DMS153 (cell line): Measurements from ENCODE around the gene SEMA6B.

Experiments
- DNase-seq: peaks from one replicate; lab custom pipeline; 2025; lab: John Stamatoyannopoulos, UW

SEMA6B gene

DNA sequence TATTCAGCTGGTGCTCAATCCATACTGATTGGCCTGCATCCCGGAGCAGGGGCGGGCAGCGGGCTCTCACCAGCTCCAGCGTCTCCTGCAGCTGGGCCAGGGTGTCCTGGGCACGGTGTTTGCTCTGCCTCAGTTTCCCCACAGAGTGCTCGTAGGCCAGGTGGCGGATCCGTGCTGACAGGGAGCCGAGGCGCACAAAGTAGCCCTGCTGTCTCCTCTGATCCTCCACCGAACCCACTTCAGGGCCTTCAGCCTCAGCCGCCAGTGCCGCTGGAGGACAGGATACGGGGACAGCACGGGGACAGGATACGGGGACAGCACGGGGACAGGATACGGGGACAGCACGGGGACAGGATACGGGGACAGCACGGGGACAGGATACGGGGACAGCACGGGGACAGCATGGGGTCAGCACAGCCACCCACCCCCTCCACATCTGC lies 33.9 kb downstream of the SEMA6B start:
- DNase-seq, result no peak

DNA sequence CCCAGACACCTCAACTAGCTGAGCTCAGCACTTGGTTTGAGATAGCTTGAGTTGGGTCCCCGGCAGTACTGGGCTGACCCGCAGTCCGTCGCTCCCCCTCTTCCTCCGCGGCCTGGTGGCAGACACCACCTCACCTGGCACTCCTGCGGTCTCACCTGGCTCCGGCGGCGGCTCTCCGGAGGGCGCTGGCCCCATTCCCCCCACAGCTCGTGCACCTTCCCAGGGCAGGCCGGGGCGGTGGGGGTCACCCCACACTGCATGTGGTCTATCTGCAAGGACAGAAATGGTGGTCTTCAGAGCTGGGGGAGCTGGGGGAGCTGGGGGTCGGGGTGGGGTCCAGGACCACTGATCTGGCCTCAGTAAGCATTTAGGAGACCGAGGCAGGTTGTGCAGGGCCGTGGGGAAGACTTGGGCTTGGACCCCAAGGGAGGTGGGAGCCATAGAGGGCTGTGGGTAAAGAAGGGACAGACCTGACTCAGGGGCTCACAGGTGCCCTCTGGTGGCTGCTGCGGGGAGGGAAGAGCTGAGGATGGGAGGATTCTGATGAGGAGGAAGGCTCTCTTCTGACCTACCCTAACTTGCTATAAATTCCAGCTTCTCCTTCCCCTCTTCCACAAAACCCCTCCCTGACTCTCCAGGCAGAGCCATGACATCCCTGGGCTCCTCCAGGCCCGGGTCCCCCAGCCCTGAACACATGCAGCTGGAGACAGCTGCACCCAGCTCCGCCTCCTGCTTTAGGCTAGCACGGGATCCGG lies 34.5 kb downstream of the SEMA6B start:
- DNase-seq, result peak; percentile 16

DNA sequence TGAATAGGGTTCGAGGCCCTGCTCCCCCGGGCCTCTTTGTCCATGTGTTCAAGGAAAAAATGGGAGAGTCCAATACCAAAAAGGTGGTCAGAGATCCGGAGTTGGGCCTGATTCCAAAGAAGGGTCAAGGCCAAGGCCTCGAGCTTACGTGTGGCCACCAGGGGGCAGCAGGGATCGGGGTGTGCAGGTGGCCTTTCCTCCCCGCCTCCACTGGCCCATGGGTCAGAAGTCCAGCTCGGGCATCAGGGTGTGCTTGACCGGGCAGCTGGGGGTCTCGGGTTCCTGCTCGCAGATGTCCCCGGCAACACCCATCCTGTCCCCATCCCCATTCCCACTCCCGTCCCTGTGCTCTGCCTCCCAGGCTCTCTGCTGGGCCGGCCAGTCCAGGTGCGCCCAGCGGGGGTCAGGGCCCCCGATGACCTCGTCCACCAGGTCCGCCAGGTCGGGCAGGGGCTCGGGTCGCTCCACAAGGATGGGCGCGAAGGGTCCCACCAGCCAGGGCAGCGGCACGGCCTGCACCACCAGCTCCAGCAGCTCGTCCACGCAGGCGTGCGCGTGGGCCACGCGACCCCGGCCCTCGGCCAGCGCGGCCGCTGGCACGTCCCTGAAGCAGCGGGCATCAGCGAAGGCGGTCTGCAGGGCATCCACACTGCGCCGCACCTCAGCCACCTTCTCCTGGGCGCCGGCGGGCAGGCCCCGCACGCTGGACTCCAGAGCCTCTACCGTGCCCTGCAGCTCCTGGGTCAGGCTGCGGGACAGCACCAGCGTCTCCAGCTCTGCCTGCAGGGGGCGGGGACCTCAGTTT lies 36.0 kb downstream of the SEMA6B start:
- no peak for DNase-seq

DNA sequence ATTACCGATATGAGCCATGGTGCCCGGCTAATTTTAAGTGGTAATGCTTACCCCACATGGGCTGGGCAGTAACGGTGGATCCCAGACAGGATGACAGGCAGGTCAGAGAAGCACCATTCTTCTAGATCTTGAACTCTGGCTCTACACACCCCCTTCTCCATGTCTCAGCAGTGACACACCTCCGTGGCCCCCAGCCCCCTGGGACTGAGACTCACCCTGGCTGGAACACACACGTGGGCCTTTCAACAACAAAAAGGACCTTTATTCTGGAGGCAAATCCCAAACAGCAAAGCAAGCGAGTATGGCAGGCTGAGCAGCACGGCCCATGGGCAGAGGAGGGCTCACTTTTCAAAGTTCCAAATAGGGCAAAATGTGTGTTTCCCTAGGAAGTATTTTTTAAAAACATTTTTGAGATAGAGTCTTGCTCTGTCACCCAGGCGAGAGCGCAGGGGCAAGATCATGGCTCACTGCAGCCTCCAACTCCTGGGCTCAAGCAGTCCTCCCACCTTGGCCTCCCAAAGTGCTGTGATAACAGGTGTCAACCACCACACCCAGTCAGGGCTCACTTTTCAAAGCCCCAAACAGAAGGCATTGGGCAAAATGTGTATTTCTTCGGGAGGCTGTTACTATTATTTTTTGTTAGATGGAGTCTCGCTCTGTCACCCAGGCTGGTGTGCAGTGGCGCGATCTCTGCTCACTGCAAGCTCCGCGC lies 37.0 kb downstream of the SEMA6B start:
- no peak for DNase-seq

DNA sequence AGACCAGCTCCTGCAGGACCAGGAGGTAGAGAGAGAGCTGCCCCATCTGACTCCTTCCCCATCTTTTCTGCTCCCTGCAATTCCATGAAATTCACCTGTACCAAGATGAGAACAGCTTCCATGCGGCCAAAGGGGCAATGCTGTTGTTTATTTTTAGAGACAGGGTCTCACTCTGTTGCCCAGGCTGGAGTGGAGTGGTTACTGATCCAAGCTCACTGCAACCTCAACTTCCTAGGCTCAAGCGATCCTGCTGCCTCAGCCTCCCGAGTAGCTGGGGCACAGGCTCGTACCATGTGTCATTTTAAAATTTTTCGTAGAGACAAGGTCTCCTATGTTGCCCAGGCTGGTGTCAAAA lies 37.6 kb downstream of the SEMA6B start:
- DNase-seq, result no peak

DNA sequence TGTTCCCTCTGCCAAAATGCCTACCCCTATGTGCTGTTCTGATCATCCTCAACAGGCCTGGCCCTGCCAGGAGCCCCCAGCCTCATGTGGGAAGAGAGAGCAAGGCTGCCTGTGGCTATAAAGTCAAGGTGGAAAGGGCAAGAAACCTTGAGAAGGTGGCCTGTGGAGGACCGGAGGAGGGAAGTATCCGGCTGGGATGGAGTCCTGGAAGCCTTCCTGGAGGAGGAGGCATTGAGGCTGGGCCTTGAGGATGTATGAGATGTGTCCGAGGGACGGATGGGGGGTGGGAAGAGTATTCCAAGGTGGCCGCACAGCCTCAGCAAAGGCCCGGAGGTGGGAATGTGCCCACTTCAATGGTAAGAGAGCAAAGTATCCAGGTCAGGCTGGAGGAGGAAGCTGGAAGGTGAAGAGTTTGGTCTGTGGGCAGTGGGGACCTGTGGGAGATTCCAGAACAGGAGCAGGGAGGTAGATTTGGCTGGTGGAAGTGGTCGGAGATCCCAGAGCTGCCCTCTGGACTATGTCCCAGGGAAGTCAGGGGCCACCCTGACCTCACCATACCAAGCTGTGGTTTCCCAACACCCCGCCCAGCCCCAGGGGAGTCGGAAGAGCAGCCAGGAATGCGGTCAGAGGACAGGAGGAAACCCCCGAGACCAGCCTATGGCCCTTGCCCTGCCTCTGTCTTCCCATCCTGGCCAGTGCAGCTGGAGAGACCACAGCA lies 38.2 kb downstream of the SEMA6B start:
- DNase-seq, result no peak

DNA sequence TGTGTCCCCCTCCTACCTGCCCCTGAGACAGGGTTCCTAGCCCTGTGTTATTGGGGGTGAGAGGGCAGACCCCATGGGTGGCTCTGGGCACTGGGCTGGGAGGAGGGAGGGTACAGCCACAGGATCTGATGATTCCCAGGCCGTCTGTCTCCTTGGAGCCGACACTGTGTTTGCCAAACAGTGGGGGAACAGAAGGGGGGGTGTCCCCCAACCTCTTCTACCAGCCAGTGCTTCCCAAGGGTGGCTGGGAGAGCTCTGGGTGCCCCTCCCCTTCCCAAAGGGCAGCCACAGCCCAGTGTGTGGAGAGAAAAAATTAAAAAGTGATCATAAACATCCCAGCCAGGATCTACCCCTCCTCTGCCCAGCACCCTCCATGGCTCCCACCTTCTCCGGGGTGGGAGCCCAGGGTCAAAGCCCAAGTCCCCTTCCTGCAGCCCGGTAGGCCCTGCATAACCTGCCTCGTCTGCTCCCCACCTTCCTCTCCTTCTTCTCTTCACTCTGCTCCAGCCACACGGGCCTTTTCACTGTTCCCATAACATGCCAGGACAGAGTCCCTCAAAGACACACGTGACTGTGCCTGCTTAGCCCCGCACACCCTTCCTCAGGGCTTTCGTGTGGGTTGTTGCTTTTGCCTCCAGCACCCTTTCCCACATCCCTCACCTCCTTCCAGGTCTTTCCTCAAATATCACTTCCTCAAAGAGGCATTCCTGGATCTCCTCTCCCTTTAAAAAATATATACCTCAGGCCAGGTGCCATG lies 39.8 kb downstream of the SEMA6B start:
- no peak for DNase-seq

DNA sequence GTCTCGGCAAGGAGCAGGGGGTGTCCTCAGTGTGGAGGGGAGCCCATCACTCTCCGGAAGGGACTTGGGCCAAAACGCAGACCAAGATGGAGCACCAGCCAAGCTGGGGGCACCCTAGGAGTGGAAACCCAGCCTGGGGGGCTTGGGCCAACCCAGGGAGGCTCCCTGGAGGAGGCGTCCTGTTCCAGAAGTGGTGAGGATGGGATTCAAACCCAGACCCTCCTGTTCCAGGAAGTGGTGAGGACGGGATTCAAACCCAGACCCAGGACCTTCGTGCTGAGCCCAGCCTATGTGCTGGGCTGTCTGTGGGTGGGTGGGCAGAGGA lies 40.4 kb downstream of the SEMA6B start:
- no peak for DNase-seq

DNA sequence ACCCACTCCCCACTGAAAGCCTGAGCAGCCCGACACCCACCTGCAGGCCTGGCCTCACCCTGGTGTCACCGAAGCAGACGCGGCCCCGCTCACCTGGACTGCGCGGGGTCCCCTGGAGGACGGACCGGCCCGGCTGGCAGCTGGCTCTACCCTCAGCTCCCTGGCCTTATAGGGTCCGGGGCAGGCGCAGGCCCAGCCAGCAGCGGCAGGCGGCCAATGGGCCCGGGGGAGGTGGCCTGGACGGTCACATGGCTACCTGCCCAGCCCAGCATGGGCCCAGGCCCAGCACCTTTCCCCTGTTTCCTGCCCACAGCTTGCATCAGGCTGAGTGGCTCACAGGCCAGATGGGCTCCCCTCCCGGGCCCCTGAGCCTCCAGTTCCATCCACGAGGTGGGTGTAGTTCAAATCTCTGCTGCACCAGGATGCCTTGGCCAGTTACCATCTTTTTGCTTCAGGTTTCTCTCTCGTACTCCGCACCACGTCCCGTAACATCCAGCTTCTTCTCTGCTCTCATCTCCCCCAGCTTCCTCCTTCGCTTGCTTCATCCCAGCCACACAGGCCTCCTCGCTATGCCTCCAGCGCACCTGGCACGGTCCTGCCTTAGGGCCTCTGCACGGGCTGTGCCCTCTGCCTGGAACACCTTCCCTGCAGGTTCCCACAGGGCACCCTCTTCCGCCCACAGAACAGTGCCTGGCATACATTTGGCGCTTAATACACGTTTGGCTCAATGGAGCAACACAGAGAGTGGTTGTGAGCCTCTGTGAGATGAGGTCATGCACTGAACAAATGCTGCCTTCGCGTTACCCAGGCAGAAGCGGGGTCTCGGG lies 40.9 kb downstream of the SEMA6B start, which contains the start of gene PLIN4:
PLIN4 (minus strand) TSS at position 142 of the 827 bp plus-strand sequence. CDS start 214 bp downstream, outside the sequence.
- DNase-seq, result no peak

DNA sequence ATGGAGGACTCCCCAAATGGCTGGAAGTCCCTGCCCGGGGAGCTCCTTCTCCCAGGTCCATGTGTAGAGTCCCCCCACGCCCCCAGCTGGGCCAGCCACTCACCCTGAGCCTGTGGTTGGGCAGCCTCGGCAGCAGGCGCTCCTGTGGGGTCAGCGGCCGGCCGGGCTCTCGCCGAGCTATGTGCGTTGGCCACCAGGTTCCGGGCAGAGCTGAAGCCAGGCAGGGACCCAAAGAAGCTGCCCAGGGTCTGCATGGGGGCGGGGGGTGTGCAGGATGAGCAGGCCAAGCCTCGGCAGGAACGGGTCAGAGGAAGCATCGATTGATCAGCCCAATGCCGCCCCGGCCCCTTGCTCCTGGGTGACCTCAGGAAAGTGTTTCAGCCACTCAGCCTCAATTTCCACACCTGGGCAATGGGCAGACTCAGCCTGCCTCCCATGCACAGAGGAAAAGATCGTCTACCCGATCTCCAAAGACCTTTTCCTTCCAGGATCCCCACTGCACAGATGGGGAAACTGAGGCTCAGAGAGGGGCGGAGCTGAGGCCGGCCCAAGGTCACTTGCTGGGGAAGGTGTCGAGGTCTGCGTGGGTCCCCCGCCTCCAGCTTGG lies 41.9 kb downstream of the SEMA6B start:
- no peak for DNase-seq

DNA sequence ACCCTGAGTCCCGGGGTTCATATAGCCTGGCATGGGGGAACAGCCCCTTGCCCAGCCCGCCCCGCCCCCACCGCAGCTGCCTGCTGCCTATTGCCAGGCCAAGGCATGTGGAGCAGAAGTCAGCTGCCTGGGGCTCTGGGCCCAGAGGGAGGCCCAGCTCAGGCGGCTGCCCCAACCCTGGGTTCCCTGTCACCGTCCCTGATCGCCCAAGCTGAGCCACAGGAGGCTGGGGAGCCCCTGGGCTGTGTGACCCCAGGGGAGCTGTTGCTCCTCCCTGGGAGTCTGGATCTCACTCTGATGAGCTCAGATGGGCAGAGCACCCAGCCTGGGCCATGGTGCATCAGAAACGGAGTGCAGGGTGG lies 42.6 kb downstream of the SEMA6B start:
- DNase-seq, result no peak

DNA sequence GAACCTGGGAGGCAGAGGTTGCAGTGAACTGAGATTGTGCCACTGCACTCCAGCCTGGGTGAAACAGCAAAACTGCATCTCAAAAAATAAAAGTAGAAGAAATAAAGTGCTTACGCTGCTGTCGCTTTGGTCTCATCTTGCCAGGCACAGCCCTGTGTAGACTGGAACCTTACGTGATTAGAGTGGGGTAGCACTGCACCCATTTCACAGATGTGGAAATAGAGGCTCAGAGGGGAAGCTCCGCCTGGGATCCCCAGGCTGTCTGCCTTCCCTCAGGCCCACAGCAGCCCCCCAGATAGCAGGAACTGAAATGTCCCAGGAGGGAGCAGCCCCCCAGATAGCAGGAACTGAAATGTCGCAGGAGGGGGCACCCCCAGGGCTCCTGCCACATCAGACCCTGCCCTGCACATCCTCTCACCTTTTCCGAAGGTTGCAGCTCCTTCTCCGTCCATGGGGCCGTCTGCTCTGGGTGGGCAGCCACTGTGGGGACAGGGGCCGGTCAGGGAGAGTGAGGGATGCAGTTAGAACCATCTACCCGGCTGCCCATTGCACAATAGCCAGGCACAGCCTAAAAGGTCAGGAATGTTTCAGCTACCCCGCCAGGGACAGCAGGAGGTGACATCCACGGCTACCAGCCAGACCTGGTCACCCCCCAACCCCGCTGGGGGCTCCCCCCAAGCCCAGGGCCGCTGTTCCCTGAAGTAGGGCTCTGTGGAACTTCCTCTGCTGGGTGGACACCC lies 43.1 kb downstream of the SEMA6B start:
- DNase-seq, result no peak

DNA sequence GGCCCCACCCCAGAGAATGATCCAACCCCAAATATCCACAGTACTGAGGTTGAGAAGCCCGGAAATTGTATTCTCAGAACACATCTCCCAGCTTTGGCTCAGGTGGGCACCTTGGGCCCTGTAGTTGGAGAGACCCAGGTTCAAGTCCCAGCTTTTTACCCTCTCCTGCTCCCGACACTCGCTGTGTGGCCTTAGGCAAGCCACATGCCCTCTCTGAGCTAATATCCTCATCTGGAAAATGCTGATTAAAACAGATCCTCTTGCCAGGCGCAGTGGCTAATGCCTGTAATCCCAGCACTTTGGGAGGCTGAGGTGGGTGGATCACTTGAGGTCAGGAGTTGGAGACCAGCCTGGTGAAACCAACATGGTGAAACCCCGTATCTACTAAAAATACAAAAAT lies 43.8 kb downstream of the SEMA6B start:
- no peak for DNase-seq

DNA sequence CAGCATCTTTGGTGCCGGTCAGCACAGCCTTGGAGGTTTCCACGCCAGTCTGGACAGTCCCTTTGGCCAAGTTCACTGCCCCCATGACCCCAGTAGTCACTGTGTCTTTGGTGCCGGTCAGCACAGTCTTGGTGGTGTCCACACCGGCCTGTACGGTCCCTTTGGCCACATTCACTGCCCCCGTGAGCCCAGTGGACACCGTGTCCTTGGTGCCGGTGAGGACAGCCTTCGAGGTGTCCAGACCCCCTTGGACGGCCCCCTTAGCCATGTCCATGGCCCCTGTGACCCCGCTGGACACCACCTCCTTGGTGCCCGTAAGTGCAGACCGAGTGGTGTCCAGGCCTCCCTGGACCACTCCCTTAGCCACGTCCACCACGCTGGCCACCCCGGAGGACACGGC lies 46.2 kb downstream of the SEMA6B start:
- no peak for DNase-seq

DNA sequence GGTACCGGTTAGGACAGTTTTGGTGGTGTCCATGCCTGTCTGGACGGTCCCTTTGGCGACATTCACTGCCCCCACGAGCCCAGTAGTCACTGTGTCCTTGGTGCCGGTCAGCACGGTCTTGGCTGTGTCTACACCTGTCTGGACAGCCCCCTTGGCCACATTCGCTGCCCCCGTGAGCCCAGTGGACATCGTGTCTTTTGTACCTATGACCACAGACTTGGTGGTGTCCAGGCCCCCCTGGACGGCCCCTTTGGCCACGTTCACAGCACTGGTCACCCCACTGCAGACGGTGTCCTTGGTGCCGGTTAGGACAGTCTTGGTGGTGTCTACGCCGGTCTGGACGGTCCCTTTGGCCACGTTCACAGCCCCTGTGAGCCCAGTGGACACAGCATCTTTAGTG lies 47.4 kb downstream of the SEMA6B start:
- no peak for DNase-seq

DNA sequence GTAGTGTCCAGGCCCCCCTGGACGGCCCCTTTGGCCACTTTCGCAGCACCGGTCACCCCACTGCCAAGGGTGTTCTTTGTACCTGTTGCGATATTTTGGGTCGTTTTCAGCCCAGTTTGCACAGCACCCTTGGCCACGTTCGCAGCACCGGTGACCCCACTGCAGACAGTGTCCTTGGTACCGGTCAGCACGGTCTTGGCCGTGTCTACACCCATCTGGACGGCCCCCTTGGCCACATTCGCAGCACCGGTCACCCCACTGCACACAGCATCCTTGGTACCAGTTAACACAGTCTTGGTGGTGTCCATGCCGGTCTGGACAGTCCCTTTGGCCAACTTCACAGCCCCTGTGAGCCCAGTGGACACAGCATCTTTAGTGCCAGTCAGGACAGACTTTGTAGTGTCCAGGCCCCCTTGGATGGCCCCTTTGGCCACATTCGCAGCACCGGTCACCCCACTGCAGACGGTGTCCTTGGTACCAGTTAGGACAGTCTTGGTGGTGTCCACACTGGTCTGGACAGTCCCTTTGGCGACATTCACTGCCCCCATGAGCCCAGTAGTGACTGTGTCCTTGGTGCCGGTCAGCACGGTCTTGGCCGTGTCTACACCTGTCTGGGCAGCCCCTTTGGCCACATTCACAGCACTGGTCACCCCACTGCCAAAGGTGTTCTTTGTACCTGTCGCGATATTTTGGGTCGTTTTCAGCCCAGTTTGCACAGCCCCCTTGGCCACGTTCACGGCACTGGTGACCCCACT lies 48.0 kb downstream of the SEMA6B start:
- DNase-seq, result no peak

DNA sequence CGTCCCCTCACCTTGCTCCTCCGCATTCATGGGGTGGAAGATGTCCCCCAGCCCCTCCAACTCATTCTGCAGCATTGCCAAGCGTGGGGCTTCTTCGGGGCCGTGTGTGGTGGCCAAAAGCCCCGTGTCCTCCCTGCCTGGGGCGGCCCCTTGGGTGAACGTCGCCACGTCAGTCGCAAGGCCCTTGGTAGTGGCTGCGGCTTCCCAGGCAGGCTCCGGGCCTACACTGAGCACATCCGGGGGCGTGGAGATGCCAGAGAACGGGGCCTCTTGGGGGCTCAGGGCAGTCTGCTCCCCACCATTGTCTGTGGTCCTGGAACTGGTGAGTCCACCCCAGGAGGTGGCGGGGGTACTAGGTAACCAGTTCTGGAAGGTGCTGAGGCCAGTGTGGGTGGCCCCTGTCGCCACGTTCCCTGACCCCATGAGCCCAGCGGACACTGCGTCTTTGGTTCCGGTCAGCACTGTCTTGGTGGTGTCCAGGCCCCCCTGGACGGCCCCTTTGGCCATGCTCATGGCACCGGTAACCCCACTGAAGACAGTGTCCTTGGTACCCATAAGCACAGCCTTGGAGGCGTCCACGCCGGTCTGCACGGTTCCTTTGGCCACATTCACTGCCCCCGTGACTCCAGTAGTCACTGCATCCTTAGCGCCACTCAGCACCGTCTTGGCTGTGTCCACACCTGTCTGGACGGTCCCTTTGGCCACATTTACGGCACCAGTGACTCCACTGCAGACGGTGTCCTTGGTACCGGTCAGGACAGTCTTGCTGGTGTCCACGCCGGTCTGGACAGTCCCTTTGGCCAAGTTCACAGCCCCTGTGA lies 48.8 kb downstream of the SEMA6B start:
- DNase-seq, result no peak

DNA sequence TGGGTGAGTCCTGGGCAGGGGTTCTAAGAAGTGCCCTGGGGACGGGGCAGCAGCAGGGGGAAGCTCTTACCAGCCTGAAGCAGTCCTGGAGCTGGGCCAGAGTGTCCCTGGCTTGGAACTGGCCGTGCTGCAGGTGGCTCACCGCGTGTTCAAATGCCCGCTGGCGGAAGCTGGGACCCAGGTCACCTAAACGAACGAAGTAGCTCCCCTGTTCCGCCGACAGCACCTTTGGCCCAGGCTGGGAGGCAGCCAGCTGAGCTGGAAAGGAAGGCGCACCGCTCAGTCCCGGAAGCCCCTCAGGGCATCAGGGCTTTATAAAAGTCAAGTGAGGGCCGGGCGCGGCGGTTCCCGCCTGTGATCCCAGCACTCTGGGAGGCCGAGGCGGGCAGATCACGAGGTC lies 50.8 kb downstream of the SEMA6B start:
- no peak for DNase-seq
